Measurements from ENCODE around the gene UNC5A.

The UNC5A gene

DNA sequence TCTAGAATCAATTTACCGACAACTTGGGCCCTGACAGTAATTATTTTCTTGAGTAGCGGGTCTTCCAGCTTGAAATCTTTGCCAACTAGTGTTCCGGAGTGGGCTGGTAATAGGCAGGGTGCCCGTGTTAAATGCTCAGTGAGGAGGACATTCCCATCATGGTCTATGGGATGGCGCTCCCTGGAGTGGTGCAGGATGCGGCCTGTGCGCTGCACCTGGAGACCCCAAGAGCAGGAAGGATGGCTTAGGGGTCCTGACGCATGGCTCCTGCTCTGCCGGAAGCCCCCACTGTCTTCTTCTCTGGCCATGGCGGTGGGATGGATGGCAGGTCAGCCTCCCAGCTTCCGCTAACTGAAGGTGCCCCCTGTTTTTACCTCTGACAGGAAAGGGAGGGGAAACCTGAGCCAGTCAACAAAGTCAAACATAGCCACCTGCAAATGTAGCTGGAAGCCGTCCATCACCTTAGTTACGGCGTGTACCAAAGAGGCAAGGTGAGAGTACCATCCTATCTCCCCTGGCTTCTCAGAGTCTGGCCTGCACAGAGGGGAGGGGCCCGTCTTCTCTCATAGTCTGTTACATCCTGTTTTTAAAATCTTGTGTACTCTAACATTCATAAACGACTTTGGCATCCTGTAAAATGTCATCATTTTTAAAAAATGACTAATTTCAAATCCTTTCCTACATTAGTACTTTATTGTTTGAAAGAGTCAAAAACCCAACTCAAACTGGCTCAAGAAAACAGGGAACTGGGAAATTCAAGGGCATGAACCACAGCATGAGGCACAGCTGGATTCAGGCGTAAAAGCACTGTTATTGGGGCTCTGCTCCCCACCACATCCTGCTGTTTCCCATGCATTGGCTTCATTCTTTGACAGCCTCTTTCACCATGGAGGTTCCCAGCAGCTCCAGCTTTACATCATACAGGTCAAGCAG is 28.5 kb upstream of the UNC5A start:
- DNase-seq = no peak

DNA sequence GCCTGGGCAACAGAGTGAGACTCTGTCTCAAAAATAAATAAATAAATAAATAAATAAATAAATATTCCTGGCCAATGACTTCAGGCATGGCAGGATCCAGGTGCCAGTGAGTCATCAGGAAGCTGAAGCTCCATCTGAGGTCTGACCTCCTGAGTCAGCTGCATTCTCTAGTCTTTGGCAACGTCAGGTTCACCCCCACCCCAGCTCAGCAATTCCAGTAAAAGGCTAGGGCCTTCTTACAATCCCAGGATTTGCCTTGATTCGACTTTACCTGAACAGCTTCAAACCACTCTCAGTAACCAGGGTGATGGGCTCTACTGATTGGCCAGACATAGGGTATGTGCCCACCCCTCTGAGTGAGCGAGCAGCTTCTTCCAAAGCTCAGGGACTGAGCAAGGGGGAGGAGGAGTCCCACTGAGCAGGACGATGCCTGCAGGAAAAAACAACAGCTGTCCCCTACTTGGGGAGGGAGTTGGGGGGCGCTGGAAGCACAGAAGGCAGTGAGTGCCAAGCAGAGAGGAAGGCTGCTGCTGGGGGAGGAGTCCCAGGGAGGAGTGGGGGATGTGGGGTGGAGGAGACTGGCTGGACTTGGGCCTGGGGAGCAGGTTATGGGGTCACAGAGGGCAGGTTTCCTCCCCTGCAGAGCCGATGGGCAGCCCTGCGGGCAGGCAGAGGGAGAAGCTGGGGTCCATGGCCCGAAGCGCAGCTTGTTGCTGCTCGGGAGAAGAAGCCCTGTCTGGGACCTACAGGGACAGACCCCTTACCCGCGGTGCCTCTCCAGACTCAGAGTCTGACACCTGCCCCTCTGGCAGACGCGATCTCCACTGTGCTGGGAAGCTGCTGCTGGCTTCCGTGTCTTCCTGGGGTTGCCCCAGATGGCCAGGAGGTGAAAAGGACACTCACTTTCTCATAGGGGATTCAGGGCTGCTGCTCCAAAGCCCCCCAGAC is 25.9 kb upstream of the UNC5A start:
- DNase-seq = peak; percentile 86

DNA sequence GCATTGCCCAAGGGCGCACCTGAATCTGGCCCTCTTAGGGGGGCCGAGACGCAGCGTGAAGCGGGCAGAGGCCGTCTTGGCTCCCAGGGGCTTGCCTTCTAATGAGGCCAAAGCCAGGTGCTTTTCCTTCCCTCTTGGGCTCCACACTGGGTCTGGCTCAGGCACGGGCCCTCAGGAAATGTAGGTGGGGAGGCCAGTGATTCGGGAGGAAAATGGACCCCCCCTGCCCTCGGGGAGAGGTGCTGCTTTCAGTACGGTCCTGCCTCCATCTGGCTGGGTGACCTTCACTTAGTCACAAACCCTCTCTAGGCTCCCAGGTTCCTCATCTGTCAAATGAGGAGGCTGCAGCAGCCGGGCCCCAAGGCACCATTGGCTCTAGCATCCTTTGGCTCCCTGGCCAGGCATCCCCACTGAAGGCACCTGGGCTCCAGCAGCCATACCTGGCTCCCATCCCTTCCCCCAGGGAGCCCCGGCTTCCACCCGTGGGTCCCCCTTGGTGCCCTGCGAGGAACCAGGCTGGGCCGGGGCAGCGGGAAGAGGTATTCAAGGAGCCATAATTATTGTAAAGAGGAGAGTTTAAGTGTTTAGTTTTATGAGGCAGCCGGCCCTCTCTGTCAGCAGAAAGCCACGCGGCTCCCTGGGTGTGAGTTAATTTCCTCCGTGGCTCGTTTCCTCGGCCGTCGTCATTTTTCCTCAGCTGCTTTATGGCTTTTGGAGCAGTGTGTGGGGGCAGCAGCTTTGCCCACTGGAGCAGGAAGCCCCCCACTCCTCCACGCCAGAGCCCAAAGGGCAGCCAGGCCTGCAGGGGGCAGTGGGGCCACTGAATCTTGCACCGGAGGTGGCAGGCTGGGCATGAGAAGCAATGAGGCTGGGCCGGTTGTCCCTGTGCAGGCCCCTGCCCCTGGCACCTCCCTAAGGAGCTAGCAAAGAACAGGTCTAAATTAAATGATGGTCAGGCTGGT is 24.9 kb upstream of the UNC5A start:
- no peak for DNase-seq

DNA sequence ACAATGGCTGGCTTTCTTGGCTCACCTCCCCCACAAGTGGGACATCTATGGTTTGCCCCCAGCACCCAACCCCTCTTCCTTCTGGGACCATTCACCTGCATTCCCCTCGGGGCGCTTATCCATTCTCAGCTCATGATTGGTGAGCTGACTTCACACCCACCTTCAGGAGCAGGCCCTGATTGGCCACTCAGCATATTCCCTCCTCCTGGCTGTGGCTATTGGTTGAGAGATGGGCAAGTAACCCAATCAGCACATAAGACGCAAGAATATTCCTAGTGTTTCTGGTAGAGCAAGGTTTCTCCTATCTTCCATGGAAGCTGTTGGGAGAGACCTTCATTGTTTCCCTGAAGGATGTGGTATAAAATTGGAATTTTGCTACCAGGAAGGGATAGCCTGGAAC is 22.7 kb upstream of the UNC5A start:
- DNase-seq = no peak

DNA sequence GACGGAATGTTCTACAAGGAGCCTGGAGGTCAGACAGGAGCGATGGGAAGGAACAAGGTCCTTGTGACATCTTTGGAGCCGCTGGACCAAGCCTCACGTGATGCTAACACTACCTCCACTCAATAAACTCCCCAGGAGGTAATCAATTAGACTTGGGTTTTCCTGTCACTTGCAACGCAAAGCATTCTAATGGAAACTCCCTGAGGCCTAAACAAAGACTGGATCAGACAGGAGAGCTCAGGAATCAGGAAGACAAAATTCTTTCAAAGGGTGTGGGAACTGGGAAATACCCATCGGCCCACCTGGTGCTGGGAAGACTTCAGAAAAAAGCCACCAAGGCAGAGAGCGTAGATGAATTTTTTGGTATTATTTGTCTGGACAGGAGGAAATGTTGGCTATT is 22.3 kb upstream of the UNC5A start:
- DNase-seq = no peak

DNA sequence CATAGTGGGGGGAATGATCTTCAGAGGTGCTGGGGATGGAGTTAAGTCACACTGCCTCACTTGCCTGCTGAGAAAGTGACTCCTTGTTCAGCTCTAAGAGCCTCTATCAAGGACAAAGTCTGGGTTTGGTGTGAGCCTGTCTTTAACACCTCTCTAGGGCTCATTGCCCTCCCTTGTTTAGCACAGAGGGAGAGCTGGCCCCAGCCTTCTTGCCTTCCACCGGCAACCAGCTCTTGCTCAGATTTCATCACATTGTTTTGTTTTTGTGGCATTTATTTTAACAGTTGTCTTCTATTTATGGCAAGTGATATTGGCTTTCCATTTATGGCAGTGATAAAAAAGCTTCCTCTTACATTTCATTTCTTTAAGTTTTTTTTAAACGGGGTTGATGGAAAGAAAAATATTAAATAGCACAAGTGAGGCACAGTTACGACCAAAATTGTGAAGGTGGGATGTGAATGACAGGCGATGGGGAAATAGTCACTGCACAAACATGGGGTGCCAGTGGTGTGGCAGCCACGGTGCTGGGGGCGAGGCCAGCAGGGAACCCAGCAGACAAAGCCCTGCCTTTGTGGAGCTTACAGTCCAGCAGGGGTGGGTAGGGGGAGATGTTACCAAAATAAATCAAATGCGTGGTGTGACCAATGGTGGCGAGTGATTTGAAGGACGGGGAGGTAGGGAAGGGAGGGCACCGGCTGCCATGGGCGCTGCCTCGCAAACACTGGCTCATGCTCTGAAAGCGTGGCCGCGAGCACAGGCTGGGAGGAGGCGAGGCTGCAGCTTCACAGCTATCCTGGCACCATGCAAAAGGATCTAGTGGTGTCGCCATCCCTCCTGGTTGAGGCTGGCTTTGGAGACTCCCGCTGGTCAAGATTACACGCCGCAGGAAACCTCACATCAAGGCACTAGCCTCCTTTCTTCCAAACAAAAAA is 21.2 kb upstream of the UNC5A start:
- DNase-seq = no peak

DNA sequence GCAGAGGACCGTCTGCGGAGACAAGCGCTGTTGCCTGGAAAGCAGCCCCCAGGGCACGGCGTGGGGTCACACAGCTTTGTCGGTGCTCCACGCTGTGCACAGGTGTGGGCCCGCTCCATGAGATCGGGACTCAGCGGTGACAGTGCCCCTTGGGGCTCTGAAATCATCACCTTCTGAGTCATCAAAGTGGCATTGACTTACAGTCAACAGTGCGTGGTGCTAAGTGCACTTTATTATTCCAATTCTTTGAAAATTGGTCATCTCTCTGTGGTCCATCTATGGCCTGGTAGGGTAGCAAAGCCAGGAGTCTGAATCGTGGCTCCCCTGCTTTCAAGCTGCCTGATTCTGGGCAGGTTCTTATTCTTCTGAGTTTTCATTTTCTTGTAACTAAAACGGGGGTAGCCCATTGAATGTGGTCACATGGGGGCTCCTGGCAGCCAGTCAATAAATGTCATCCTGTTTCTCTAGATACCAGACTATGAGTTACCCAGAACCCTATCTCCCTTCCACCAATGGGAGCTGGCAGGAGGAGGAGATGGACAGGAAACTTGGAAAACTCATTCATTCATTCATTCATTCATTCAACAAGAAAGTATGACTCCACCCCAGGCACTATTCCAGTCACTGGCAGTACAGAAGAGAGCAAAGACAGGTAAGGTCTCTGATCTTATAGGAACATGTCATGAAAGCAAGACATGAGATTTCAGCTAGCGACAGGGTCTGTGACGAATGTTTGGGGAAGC is 20.3 kb upstream of the UNC5A start:
- DNase-seq = peak; percentile 29

DNA sequence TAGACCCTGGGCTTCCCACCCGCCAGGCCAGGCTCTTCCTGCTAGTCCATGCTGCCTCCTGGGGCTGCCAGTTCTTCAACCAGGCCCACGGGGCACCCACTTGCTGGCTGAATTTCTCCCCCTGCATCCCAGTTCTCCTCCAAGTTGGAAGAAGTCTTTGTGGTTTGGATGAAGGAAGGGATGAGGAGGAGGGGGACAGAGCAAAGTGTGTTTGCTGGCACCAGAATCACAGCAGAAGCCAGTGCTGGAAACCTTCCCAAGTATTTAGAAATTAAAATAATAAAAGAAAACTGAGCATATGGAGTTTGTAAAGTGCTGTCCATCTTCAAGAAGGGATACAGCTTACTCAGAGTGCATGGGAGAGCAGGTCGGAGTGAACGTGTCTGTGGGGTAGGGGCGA is 19.4 kb upstream of the UNC5A start:
- no peak for DNase-seq

DNA sequence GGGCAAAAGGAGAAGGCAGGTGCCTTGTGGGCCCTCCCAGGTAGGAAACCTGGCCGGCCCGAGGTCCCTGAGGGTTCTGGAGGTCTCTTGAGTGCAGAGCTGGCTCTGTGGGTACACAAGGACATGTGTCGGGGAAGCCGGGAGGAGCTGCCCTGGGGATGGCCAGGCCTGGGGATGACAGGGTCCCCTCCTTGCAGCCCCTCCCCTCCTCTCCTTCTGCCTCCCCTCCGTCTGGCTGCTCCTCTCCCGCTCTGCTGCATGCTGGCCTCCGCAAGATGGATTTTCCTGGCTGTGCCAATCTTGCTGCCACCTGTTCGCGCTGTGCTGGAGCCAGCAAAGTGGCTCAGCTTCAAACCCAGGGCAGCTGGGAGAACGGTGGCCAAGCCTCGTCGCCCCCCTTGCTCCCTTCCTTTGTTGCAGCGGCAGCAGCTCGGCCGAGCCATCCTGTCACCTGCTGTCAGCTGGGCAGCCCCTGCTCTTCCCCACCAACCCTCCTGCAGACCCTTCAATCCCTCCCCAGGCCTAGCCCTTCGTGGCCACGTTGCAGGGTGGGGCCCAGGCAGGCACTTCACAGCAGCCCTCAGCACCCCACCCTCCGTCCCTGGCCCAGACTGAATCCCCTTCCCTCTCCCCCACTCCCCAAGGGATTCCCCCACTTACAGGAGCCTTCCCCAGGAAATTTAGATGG is 17.6 kb upstream of the UNC5A start:
- DNase-seq = no peak

DNA sequence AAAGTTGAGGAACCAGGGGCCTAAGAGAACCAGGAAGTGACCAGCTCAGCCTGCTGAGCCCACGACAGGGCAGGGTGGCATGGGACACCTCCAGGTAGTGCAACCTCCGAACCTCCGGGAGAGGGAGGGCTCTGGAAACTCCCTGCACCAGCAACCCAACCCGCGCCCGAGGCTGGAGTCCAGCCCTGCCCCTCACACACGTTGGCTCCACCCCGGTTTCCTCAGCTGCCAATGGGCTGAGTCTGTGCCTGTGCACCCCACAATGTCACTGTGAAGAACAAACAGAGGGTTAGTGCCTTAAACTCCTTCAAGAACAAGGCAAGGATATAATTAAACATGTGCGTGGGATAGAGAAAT is 17.0 kb upstream of the UNC5A start:
- no peak for DNase-seq

DNA sequence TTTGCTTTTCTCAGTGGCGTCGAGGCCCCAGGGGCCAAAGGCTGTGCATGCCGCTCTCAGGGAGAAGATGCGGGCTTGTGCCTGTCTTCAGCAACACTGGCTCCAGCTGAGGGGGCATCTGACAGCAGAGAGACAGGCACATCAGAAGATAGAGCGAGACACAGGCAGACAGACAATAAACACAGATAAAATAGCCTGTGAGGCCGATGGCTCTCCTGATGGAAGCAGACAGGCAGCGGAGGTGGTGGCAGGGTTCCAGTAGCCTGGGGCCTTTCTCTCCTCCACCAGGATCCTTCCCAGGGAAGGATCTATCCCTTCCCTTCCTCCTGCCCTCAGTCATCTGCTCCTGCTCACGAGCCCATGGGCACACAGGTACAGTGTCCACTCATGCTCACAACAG is 16.6 kb upstream of the UNC5A start:
- DNase-seq = no peak

DNA sequence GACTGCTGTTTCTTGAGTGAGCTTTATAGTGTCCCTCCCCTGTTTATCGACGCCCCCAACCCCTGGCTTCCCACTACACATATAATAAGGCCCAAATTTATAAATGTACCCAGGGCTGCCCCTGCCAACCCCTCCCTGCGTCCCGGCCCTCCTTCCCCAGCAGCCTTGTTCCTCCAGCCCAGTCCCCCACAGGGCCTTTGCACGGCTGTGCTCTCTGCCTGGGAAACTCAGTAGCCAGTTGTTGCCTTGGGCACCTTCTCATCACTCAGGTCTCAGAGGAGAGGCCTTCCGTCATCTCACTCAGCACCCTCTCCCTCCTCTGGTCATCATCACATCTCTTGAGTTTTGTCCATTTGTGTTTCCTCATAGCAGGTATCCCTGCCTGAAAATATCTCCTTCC is 15.8 kb upstream of the UNC5A start:
- DNase-seq = no peak

DNA sequence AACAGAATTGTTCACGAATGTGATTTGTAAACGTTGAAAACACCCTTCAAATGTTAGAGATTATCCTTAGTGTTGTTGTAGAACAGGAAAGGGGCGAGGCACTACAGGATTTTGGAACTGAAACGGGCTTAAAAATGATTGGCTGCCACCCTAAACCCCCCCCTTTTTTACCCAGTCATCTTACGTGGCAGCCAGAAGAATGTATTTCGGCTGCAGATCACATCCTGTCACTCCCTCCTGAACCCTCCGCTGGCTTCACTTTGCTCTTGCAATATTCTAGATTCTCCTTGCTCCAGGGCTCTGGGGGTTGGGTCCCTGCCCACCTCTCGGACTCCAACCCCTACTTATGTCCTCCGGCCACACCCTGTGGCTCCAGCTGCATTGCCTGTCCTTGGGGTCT is 13.9 kb upstream of the UNC5A start:
- DNase-seq = peak; percentile 18

DNA sequence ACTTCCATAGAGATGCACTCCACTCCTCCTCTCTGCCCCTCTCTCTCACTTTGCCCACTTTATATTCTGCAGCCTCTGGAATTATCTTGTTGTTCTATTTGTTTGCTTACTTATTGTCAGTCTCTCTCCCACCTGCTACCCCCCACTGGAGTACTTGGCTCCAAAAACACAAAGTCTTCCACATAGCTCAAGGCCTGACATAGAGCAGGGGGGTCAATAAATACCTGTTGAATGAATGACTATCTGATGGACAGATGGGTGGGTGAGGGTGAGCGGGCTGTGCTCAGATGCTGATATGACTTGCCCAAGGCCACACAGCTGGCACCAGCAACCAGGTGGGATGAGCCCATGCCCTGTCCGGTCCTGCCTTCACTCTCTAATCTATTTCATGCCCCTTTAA is 13.4 kb upstream of the UNC5A start:
- no peak for DNase-seq

DNA sequence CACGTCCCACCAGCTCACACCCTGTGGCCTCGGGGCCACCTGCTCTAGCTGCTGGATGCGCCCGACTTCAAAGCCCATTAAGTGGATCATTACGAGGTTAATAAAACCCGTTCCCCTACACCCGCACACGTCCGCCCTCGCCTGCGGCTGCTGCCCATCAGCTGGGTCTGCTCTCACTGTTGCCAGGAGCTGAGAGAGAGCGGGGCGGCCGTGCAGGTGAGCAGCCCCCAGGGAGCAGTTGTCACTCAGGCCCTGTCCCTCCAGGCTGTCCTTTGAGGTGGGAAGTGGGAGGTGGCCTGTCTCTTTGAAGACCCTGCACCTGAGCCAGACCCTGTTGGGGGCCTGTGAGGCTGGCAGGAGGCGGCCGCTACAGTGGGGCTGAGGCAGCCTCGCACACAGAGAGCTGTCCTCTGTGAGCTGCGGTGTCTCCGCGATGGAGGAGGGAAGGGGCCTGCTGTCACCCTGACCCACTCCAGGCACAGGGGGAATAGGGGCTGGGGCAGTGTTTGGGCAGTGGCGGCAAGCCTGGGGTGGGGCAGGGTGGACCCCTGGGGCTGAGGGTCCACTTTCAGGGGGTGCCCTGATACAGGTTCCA is 12.8 kb upstream of the UNC5A start:
- DNase-seq = no peak

DNA sequence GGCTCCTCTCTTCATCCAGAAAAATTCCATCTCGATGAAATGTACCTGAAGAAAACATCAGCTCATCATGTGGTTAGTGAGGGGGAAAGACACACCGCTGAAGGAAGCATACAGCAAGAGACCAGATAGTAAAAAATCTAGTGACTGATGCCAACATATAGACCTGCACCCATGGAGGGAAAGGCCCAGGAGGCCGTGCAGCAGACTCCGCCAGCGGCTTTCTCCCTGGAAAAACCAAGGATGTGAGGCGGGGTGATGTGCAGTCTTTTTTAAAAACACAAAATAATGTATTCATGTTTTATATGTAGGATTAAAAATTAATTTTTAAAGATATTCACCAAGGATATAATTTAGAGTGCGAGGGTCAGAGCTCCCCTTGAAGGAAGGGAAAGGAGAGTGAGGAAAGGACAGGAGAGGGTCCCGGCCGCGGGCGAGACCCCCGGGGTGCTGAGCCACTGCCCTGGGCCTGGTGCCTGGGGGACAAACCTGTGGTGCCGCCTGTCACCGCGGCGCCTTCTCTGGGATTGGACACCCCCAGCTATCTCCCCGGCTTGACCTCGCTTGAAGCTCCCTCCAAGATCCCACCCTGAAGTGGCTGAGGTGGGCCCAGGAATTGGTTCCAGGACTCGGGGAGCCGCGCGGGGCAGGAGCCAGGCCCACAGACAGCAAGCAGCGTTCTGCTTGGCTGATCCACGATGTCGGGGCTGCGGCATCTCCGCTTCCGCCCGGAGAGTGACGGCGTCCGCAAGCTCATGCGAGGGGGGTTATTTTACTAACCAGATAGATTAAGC is 12.1 kb upstream of the UNC5A start:
- DNase-seq = no peak

DNA sequence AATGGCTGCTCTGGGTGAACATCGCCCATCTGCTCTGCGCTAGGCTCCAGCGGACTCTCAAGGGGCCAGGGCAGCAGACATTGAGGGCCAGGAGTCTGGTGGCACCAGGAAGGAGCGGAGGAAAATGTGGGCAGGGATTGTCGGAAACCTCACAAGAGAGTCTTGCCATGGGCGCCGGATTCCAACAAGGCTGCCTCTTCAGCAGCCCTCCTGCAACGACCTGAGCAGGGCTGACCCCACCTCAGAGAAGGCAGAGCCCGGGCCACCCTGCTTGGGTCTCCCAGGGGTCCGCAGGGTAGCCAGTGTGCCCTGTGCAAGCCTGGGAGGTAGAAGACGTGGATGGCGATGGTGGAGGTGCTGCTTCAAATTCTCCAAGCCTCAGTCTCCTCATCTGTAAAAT is 11.4 kb upstream of the UNC5A start:
- DNase-seq = no peak

DNA sequence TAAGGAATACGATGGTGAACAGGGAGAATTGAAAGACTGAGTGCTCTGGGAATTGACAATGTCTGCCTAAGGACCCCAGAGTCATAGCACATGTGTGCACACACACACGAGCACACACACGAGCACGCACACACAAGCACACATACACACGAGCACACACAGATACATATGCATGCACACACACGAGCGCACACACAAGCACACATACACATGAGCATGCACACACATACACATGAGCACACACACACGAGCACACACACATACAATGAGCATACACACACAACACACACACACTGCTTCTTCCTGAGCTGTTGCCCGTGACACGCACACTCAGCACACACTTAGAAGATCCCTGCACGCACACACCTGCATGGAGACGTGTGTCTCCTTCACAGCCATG is 10.9 kb upstream of the UNC5A start:
- DNase-seq = no peak

DNA sequence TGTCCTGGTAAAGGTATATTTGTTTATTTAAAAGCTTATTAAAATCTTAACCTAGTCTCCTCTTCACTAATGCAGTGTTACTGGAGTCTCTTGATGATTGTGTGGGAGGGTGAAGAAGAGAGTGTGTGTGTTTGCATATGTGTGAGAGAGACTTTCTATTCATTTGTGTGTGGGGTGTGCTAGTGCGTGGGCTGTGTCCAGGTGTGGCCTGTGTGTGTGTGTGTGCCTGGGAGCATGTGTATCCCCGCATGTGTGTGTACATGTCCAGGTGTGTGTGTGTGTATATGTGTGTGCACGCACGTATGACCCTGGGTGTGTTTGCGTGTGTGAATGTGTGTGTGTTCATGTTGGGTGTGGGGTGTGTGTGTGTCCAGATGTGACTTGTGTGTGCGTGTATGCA is 10.3 kb upstream of the UNC5A start:
- DNase-seq = no peak

Data from EL (cell line).